Cortex of kidney (tissue), 1 donor: ENCODE measurements around the gene HOXB6.

ENCODE experiments used
- DNase-seq: peaks from one replicate; lab custom pipeline; 2025; lab: John Stamatoyannopoulos, UW

HOXB6 gene

DNA sequence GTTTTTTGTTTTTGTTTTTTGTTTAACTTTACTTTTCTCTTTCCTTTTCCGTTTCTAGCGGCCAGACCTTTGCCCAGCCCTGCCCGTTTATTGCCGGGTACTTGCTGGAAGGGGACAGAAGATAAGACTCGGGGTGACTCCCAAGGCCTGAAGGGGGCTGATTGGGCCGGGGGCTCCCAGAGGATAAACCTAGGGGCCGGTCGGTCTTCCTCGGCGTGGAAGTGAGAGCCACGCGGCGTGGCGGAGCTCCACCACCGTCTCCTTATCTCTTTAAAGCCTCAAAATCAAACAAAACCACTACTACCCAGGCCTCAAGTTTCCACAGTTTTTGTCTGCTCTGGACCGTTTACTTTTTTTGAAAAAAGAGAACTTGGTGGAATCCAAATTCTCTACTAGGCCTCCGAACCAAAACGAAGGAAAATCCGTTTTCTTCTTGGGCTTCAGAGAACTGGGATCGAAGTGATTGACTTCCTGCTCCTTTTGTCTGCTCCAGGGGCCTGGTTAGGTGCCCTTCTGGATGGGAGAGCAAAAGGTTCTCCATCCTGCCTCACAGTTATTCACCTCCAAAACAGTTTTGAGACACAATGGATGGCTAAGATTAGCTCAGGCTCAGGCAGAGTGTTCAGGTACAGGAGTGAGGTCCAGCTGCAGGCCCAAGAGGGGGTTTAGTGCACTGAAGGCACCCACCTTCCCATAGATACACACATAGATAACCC, 29.9 kb upstream of the HOXB6 start:
- no peak for DNase-seq

DNA sequence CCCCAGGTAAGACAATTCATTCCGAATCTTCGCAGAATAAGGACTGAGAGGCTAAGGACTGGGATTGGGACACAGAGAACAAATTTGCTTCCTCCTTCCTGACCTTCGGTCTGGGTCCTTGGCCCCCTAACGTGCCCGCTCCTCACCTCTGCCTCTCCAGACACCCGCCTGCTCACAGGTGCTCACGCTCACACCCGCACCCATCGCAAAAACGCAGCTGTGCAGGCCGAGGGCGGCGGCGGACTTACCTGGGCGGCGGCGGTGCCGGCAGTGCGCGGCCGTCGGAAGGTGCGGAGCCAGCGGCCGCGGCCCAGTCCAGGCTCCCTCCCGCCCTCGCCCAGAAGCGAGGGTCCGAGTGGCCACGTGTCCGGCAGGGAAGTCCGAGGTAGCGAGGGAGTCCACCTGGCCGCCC, 28.5 kb upstream of the HOXB6 start:
- DNase-seq: no peak

DNA sequence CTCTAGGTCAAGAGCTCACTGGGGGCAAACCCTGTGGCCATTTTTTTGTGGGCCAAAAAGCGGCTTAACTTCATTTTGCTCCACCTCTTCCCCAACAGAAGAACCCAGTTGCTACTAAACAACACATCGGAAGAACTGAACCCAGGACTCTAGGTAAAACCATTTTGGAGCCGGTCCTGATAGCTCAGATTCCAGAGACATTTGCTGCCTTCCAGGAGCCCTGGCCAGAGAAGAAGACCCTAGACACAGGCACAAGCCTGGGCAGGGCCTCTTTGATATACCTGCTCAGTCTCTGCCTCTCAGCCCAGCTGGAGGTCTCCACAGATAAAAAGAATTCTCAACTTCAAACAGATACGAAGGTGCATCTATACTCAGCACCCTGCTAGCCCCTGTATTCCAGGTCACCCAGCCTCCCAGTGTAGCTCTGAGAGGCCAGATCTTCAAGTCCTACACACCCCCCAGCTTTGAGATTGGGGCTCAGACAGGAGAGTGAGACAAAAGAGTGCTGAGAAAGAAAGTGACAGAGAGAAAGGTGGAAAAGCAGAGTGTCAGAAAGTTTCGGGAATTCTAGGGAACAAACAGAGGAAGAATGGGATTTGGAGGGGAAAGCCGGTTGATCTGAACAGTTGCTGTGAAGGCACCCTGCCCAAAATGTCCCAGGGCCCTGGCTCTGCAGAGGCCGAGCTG, 27.9 kb upstream of the HOXB6 start:
- DNase-seq: no peak

DNA sequence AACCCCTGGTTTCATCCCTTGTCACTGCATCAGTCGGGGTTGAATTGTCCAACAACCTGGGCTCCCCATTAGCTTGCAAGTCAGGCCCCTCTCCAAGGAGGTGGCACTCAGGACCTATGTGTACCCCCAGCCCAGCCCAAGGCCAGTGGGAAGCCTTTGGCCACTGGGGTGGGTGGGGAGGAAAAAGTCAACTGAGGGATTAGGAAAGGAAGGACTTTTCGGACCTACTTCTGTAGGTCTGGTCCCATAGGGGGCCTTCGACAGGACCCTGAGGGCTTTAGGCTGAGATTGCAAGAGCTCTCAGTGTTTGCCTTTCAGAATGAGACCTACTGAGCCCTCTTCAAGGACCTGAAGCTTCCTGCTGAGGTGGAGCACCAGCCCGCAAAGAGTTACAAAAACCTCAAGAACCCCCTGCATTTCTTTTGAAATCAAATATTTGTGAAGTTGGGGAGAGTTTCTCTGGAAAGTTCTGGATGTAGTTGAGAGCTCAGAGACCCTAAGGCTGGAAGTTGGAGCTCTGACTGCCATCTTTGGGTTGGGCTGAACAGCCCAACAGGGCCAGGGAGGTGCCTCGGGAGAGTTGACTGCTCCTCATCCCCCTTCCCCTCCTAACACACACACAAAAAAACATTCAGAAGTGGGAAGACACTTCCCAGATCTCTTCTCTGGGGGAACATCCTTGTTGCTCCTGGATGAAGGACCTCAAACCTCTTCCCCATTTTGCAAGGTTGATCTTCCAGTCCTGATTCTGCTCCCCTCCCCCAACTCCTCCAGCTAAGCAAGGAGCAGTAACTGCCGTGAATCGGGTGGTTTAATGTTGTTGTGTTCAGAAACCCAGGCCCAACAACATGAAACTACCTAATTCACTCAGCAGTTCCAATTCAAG, 27.1 kb upstream of the HOXB6 start:
- DNase-seq: no peak

DNA sequence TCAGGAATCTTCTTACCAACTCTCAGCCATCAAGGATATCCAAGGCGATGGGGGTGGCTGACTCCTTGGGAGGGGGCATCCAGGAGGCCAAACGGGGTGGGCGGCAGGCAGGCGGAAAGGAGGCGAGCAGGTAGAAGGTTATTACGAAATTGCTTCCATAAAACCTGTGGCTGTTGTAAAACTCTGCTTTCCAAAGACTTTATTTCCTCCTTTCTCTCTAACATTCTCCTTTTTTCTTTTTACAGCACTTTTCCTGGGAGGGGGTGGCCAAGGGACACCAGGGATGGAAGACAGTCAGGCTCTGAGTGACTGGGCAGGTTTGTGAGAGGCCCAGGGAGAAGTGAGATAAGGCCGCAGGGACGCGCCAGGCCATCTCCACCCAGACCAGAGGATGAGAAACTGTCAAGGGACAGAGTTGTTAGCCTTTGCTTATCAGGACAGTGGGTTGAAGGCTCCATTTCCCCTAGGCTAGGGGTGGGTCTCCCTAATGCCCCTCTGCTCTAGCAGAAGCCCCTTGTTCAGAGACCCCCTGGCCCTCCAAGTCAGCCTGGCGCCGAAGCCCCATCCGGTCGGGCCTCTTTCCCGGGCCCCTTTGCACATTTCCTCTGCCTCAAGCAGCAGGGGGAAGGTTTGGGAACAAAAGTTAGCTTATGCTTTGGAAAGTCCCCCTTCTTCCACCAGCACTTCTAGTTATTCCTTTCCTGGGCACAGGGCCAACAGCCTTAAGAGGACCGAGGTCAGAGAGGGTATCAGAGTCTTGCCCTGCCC, 26.3 kb upstream of the HOXB6 start:
- no peak for DNase-seq

DNA sequence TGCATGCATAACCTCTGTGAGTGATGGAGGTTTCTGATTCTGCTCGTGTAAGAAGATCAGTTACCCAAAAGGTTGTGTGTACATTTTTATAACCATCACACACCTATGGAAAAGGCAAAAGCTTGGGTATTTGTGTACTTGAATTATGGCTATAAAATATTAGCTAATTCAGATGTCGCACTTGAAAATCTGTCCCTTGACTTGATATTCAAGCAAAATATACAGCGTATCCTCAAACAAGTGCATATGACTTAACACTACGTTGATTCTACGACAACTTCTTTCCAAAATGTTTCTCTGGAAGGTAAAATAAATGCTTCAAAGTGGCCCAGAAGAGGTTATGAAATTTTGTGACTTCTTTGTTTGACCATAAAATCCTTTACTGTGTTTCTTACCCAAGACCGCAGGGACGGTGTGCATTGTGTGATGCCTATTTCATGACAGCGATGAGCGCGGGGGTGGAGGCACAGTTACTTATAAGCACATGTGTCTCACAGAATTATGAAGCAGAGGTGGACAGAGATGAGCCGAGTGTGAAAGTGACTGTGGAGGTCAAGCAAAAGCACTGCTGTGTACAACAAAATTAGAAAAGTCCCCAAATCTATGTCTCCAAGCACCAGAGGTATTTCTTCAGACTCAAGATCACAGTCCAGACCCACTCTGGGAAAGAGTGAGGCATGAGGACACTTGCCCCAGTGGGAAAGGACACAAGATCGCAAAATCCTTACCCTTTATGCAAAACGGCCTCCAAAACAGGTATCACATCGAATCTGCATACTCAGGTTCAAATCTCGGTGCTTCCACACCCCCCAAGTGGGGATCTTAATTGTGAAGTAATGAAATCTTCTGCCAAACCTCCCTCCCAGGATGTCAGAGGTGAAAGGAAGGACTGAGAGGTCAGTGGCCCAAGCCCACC, 25.5 kb upstream of the HOXB6 start:
- no peak for DNase-seq

DNA sequence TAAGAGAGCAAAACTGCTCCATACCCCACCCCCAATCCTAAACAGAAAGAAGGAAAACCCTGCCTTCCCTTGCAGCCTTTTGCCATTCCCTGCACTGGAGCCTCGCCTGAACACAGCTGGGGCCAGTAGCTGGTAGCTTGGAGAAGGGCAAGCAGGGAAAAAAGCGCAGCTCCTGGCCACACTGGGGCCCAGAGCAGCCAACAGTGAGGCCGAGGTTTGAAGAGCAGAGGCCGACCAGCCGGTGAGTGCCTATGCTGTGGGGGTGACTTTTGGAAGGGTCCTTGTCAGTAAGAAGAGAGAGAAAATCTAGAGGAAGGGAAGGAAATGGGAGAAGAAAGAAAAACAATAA, 24.6 kb upstream of the HOXB6 start:
- no peak for DNase-seq

DNA sequence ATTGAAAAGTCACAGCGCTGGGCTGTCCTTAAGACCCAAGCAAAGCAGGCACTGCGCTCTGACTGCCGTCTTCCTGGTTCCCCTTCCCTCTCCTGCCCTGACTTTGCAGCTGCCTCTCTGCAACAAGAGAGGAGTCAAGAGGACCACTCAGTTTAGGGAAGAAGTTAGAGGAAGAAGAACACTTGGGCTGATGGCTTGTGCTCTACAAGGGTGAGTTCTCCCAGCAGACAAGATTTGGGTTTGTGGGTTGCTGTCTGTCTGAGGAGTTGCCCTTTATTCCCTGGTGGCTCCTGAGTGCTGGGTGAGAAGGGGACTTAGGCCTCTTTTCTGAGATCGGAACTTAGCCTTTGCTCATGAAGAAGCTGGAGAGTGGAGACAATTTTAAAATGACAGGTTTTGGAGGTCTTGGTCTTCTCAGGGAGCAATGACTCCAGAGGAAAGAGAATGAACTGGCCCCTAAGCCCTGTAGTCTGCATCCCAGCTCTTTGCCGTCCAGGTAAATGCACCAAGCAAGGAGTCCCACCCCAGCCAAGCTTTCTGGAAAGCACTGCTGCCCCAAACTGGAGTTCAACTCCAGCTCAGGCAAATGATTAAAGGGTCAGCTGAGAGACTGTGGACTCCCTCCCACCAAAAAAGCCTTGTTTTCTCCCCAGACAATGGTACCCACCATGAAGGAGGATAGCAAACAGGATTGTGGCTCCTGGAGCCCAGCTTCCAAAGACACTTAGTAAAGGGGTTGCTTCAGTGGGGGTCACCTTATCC, 24.0 kb upstream of the HOXB6 start:
- DNase-seq: no peak

DNA sequence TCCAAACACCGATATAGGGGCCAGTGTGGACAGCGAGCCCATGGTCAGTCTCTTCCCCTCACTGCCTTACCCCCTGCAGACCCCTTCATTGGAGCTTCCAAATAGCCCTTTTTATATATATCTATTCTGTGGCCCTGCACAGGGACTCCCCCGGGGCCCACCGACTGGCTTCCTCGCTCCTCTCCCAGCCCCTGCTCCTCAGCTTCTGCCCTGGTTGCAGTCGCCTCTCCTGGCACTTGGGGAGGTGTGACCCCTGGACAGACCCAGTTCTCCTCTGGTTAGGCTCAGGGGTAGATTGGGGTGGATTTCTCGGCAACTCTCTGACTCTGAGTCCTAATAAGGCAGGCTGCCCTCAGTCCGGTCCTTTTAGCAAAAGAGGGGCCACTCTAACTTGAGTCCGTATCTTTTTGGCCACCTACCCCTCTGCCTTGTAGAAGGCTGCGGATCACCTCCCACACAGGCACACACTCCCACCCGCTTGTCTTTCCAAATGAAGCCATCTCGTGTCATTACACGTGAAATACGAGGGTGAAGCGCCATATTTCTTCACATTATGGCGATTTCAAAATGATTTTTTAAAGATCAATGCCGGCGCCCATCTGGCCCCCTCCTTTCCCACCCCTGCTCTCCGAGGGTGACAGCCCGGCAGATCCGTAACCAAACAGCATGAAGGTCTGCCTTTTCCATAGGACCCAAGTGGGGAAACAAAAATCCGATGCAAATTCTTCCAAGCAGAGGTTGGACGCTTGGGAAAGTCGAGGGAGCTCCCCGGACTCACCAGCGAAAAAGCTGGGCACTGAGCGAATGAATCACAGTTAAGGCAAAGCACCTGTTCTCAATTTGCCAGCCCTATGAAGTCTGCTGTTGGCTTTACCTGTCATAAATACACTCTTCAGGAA, 23.1 kb upstream of the HOXB6 start:
- DNase-seq: no peak

DNA sequence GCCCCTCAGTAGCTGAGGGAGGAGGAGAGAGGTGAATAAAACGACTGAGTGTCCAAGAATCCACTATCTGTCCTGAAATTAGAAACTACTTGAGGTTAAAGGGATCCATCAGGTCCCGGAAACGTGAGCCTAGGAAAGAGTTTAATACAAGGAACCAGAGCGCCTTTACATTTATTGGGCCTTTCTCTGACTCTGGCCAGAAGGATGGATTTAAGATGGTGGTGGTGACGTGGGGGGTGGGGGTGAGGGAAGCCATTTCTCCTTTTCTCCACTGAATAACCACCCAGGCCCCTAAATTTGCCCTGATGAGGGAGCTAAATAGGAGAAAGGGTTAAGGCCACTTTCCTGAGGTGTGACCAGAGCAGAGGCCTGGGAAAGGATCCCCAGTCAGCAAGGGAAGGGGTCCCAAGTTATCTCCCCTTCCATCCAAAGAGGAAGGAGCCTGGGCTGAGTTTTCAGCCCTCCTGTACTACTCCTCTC, 22.4 kb upstream of the HOXB6 start:
- DNase-seq: no peak

DNA sequence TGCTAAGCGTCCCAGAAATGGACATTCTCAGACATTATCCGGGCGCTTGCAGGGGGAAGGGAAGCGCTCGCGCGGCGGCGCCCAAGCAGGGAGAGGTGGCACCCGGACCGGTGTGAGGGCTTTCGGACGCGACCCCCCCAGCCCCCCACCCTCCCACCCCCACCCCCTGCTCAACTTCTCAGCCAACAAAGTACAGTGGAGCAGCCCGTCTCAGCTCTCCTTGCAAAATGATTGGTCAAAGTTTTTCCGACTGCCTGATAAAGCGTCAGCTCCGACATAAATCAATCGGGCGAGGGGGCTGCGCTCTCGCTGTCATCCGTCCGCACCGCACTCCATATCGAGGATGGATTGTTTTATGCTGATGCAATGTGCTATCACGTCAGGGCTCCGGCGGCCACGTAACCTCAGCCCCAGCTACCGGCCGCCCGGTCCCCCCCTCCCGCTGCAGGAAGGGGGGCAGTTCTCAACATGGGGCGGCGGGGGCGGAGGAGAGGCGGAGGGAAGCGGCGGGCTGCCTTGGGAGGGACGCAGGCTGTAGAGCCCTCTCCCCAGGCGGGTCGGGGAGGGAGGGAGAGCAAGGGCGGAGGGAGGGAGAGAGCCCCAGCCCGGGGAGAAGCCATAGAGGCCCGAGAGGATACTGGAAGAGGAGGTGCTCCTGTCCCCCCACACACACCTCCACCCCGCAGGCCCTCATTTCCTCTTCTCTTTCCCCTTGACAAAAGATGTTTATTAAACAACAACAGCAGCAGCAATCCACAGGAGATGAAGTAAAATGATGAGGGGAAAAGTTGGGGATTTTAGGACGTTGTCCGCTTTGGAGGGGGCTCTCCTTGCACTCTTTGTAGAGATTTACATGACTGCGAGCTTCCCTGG, 21.7 kb upstream of the HOXB6 start, which contains the start of gene HOXB9:
Gene HOXB9, minus strand, starts transcription at position 114 of the 873 bp plus-strand sequence. Its CDS starts 89 bp downstream, at position 25.
- DNase-seq: no peak

DNA sequence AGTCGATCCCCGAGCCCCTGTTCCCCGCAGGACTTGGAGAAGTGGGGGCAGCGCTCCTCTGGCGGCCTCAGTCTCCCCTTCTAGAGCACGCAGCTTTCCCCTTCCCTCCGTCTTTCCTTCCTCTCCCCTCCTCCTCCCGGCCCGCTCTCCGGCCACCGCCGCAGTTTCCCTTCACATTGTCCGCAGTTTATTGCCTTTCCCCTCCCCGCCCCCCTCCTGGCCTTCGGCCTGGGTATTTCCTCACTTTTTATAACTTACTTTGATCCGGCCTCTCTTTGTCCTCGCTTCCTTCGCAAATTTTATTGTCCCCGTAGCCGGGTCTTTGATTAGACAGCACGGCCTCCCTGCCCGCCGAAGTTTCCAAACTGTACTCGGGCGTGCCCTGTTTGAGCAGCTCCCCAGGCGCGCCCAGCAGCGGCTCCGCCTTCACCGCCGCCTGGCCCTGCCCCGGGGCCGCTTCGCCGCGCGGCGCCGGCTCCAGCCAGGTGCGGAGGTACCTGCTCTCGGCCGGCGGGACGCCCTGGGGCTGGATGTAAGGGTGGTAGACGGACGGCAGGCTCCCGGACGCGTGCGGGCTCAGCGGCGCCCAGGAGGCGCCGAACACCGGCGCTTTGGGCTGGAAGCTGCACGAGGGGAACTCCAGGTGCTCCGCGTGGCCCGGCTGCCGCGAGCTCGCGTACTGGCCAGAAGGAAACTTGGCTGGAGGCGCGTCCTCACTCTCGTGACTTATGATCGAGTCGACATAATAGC, 20.9 kb upstream of the HOXB6 start:
- no peak for DNase-seq

DNA sequence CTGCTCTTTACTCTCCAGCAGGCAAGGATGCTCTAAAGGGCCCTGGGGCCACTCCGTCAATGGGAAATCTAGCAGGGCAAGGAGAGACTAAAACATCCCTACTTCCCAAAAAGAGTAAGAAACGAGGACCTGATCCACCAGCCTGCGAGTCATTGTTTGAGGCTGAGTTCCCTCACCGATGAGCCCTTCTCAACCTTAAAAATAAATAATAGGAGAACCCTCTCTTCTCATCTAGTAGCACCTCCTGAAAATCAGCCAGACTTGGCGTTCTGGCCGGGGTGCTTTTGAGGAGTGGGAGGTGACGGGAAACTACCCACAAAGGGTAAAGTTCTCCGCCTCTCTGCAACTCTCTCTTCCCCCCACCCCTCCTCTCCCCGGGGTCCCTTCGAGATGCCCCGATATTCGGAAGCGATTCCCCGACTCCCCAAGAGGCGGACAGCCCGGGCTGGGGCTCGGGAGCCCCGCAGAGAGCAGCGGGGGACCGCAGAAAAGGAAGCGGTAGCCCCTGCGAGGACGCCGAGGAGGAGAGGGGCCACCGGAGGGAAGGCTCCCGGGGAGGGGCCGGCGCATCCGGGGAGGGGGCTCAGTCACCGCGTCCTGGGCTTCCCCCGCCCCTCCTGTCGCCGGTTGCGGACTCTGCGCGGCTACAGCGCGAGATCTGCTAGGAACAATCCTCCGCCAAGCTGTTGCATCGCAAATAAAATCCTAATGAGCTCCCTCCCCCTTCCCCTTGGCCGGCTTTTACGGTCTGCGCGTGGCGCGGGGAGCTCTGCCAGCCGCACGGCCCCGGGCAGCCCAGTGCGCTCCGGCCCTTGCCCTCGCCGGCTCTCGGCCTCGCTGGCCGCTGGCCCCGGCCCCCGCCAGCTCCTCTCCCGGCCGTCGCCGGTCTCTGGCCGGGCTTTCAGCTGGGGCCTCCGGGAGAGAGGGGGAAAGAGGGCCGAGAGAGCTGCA, 20.0 kb upstream of the HOXB6 start:
- no peak for DNase-seq

DNA sequence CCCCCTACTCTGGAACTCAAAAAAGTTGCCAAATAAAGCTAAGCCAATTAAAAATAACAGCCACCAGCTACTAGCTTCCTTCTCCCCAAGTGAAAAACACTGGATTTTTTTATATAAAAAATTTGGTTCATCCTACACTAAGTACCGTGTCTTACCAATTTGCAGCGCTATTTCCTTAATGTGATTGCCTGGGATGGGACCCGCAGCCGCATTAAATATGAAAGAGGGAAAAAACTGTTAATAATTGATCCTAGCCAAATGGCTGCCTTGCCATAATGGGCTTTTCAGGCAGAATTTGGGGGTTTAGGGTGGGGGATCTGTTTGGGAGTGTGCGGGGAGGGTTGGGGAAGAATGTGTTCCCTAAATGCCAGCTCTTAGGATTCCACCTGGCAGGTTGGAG, 19.3 kb upstream of the HOXB6 start:
- no peak for DNase-seq

DNA sequence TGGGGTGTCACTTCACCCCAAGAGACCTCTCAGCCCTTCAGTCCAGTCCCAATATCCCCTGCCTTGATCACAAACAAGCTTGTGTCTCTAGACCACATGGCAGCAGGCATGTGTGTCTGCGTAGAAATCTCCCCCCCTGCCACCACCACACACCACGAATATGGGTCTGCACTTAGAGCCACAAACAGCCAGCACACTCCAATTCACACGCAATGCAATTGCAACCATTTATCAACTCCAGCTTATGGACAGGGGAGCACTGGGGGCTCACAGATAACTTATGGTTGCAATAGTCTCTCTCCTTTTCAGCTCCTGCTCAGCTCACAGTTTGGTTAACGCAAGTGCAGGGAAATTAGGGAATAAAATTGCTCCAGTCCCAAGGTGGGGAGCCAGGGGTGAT, 18.8 kb upstream of the HOXB6 start:
- DNase-seq: no peak

DNA sequence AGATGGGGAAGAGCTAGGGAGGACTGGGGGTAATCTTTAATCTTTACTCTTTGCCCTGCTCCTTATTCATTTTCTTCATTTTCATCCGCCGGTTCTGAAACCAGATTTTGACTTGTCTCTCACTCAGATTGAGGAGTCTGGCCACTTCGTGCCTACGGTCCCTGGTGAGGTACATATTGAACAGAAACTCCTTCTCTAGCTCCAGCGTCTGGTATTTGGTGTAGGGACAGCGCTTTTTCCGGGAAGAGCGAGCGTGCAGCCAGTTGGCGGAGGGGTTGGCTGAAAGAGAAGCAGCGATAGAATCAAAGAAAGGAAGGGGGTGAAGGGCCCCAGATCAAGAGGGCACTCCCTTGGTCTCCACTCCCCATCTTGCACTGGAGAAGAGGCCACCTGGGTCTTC, 18.1 kb upstream of the HOXB6 start:
- DNase-seq: no peak
